ENCODE measurements around the gene NARF.

The NARF gene

DNA sequence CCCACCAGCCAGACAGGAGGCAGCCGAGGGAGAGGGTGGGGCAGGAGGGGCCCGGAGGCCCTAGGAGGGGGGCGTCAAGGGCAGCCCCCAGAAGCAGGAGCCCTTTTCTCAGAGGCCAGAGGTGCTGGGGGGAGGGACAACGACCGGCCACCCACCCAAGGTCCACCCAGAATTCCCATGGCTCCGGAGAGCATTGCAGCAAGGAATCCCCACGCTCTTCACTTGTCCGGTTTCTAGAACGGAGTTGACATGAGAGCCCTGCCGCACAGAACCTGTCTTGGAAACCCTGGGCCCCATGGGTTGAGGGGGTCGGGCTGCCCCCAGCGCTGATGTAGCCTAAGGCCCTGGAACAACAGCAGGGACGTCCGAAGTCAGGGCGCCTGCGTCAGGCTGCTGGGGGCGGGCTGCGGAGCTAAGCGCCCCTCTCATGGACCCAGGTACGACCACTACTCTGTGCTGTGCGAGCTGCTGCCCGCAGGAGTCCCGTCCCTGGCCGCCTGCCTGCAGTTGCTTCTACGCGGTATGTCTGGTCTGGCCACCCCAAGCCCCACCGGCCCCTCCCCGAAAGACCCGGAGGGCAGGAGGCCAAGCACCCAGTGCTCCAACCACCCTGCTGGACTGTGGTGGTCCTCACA is 19.2 kb upstream of the NARF start:
- no peak for DNase-seq (ENCODE audit: insufficient read length, low spot score)
- FAIRE-seq: no peak
- TF ChIP-seq POLR2A (IDR thresholded peaks at IDR 0.05; ENCODE audit: low read depth, low read length): no peak

DNA sequence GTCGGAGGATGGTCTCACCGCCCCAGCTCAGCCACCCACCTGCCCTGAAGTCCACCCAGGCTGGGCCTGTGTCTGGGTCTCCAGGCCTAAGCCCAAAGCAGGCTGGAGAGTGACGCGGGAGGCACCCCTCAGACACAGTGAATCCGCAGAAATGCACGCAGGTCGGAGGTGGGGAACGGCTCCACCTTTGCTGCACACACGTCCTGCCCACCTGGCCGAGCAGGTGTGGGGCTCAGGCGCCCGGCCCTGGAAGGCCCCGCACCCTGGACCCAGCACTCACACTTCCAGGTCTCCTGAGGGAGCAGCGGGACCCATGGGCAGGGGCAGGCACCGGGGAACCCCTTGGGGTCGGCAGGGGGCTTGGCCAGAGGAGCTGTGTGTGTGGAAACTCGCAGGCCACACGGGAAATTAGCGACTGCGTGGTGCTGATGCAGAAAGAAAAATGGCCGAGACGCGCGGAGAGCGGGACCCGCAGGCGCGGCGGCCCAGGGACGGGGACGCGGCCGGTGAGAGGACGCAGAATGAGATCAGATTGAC is 18.6 kb upstream of the NARF start:
- no peak for FAIRE-seq

DNA sequence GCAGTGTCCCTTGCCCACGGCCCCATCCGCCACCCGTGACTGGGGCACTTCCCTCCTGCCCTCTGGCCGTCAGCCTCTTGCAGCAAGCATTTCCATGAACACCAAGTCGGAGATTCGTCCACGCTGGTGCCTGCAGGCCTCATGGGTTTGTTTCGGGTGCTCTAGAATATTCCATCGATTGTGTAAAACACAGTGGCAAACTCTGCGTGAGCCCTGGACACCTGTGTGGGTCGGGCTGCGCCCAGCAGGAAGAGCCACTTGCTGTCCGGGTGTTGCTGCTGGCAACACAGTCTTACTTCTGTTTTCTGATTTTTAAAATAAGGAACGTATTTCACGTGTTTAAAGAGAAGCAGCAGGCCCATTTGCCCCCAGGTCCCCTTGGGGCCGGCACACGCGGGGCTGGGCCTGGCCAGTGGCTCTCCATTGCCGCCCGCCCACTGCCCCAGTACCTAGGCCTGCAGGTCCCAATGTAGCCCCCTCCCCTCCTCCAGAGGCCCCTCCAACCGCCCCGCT is 18.0 kb upstream of the NARF start:
- FAIRE-seq: no peak
- TF ChIP-seq POLR2A (IDR thresholded peaks at IDR 0.05; ENCODE audit: low read depth, low read length): no peak
- DNase-seq (ENCODE audit: insufficient read length, low spot score): no peak

More for the DNA sequence above, 18.6 kb upstream of the NARF start:
- no peak for DNase-seq (ENCODE audit: insufficient read length, low spot score)
- TF ChIP-seq POLR2A (IDR thresholded peaks at IDR 0.05; ENCODE audit: low read depth, low read length): no peak

DNA sequence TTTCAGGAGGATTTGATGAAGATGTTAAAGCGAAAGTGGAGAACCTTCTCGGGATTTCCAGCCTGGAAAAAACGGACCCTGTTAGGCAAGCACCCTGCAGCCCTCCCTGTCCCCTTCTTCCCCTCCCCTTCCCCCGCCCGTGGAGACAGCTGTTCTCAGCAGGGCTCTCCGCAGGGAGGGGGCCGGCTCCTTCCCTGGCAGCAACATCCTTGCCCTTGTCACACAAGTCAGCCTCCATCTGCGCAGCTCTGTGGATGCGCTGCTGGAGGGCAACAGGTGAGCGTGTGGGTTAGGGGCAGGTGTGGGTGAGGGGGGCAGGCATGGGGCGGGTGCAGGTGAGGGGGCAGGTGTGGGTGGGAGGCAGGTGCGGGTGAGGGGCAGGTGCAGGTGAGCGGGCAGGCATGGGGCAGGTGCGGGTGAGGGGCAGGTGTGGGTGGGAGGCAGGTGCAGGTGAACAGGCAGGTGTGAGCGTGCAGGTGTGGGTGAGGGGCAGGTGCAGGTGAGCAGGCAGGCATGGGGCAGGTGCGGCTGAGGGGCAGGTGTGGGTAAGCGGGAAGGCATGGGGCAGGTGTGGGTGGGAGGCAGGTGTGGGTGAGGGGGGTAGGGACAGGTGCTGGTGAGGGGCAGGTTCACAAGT is 17.4 kb upstream of the NARF start:
- FAIRE-seq (no peak), DNase-seq (ENCODE audit: insufficient read length, low spot score) (no peak)
- no peak for TF ChIP-seq POLR2A (IDR thresholded peaks at IDR 0.05; ENCODE audit: low read depth, low read length)

DNA sequence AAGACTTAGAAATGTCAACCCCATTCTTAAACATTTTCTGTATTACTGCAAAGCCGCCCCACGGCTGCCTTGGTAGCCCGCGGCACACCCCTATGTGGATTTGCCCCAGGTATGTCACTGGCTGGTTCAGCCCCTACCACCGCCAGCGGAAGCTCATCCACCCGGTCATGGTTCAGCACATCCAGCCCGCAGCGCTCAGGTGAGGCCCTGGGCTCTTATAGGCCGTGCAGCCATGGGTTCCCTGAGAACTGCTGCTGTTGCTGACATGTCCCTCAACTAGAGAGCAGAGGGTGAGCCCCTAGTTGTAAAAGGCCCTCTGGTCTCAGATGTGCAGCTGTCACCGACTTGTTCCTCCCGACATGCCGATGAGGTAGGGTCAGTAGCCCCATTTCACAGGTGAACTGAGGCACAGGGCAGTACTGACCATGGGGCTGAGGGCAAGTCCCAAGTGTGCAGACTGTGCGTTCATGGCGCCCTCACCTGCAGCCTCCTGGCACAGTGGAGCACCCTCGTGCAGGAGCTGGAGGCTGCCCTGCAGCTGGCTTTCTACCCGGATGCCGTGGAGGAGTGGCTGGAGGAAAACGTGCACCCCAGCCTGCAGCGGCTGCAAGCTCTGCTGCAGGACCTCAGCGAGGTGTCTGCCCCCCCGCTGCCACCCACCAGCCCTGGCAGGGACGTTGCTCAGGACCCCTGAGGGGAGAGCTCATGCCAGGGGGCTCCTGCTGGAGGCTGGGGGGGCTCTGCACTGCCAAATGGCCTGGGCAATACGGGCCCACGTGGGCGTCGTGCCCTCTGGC is 16.7 kb upstream of the NARF start:
- FAIRE-seq: no peak
- no peak for DNase-seq (ENCODE audit: insufficient read length, low spot score)
- no peak for TF ChIP-seq POLR2A (IDR thresholded peaks at IDR 0.05; ENCODE audit: low read depth, low read length)

DNA sequence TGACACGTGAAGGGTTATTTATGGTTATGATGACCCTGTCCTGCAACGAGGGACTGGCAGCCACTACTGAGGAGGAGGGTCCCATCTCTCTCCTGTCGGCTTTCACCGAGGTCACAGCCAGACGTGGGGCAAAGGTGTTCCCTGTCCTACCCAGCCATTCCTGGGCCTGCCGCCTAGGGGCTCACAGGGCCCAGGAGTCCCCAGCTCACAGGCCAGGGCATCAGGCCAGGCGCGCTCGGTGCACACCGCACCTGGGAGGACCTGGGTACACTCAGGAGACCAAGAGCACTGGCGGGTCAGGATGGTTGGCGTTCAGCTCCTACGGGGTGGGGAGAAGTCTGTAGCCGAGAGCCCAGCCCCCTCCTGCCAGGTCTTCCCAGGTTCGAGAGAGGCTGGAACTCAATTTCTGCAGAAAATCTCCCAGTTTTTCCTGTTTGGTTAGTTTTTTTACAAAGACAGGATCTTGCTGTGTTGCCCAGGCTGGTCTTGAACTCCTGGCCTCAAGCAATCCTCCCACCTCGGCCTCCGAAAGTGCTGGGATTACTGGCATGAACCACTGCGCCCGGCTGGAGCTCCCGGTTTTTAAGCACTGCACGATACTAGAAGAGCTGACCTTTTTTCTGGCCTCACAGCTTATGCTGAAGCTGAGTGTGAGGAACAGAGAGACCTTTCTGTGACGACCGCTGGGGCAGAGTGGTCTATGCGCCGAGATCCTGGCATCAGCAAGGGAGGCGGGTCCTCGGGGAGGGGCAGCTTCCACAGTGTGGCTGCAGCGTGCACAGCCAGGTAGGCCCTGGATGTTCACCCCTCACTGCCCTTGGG is 15.7 kb upstream of the NARF start:
- no peak for TF ChIP-seq POLR2A (IDR thresholded peaks at IDR 0.05; ENCODE audit: low read depth, low read length)
- no peak for DNase-seq (ENCODE audit: insufficient read length, low spot score)
- no peak for FAIRE-seq

DNA sequence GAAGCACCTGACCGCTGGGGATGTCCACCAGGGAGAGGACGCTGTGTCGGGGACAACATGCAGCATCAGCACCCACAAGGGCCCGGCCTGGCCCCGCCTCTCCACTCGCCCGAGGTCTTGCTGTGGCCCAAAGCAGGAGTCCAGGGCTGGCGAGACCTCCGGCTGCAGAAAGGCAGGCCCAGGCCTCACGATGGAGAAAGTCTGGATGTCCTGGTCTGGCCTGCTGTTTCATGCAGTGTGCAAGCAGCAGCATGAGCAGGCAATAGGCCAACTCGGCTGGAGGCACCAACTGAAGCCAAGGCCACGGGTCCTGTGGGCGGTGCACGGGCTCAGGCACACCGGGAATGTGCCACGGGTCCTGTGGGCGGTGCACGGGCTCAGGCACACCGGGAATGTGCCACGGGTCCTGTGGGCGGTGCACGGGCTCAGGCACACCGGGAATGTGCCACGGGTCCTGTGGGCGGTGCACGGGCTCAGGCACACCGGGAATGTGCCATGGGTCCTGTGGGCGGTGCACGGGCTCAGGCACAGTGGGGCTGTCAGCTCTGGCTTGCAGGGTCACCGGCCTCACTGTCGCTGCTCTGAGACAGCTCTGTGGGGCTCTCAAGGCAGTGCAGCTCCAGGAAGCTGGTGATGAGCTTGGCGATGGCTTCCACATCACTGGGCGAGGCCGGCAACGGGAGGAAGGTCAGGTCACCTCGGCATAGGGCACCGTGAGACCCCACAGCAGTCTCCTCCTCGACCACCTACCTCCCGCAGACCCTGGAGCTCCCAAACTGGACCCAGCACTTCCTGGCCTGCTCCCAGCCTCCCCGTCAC is 14.9 kb upstream of the NARF start:
- TF ChIP-seq POLR2A (IDR thresholded peaks at IDR 0.05; ENCODE audit: low read depth, low read length): no peak
- DNase-seq (ENCODE audit: insufficient read length, low spot score): no peak
- FAIRE-seq: no peak

DNA sequence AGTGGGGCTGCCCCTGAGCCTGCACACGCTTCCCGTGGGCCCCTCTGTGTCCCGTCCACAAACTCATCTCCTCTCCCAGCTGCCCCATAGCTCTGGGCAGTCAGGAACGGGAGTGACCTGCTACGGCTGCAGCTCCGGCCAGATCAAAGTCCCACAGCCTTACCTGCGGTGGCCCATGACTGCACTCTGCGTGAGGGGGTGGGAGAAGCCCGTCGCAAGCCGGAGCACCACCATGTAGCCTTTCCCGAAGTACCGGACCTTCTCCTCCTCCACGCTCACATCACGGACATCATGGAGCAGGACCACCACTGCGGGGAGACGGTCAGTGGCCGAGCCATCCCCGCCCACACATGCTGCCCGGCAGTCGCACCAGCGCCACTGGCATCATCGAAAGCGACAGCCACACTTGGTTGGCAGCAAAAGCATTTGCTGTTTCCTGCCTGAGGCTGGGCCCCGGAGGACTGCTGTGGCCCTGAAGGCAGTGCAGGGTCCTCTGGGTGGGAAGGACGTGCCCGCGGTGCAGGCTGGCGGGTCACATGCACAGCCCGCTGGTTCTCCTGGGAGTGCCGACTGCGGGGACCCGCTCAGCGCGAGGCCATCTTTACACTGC is 14.2 kb upstream of the NARF start:
- no peak for DNase-seq (ENCODE audit: insufficient read length, low spot score)
- no peak for FAIRE-seq
- no peak for TF ChIP-seq POLR2A (IDR thresholded peaks at IDR 0.05; ENCODE audit: low read depth, low read length)

DNA sequence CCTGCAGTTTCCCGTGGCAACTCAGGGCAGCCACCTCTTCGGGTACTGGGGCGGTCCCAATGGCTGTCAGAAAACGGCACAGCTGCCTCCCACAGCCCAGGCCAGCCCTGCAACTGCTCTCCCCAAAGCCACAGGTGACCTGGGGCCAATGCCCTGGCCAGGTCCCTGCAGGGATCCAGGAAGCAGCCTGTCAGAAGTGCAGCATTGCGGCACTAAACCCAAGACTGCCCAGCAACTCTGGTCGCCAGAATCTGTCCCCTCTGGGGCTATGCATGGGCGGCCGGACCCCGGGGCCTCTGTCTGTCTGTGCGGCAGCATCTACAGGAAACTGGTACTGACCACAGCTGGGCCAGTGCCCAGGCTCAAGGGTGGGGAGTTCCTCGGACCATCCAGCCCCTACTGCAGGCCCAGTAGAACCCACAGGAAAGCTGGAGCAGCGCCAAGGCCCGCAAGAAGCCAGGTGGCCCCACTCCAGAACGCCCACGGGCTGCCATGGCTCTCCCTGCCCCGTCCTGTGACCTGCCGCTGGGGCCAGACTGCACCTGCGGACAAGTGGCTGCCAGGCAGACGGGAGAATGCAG is 13.5 kb upstream of the NARF start:
- DNase-seq (ENCODE audit: insufficient read length, low spot score): no peak
- TF ChIP-seq POLR2A (IDR thresholded peaks at IDR 0.05; ENCODE audit: low read depth, low read length): no peak
- FAIRE-seq: no peak

DNA sequence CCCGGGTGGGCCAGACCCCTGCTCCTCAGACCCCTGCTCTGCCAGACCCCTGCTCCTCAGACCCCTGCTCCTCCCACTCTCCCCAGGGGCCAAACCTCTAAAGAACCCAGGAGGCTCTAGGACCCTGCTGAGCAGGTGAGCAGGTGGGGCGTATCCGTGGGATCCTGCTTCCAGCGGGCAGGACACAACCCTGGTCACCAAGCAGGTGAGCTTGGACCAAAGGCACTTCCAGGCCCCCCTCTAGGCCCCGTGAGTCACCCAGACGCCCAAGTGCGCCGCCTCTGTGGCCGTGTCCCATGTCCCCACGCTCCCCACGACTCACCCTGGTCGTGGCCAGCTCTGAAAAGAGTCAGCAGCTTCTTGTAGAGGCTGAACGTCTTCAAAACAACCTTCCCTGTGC is 13.0 kb upstream of the NARF start:
- no peak for TF ChIP-seq POLR2A (IDR thresholded peaks at IDR 0.05; ENCODE audit: low read depth, low read length)
- DNase-seq (ENCODE audit: insufficient read length, low spot score) (no peak), FAIRE-seq (no peak)

DNA sequence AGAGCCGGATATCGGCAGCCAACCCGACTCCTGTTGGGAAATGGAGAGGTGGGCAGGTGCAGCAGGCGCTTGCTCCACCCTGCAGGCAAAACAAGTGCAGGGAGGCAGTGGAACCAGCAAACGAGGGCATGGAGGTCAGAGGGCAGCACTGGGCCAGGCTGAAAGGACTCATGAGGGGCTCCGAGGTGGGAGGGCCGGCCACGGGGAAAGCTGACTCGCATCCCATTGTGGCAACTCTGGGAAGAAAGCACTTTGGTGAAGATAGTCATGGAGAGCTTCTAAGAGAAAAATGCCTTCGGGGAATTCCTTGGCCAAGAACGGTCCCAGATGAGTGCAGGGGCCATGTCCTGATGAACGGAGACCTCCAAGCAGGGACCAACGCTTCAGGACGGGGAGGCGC is 12.4 kb upstream of the NARF start:
- FAIRE-seq (no peak), DNase-seq (ENCODE audit: insufficient read length, low spot score) (no peak)
- TF ChIP-seq POLR2A (IDR thresholded peaks at IDR 0.05; ENCODE audit: low read depth, low read length): no peak

DNA sequence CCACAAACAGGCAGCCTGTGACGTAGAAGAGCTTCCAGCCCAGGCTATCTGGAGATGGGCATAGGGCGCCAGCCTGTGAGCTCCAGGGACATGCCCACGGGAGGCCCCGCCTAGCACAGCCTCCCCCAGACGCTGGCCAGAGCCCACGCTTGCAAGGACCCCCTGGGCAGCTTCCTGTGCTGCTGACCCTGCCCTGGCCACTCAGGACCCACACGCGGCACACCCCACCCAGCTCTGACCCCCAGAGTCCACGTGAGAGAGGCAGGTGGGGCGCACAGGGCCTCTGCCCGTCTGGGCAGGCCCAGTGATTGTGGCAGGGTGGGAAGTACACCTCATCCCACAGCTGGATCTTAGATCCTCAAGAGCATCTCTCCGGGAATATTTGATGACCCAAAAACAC is 11.9 kb upstream of the NARF start:
- TF ChIP-seq POLR2A (IDR thresholded peaks at IDR 0.05; ENCODE audit: low read depth, low read length): no peak
- DNase-seq (ENCODE audit: insufficient read length, low spot score) (no peak), FAIRE-seq (no peak)
